Fibroblast of skin of back (primary cell): Measurements from ENCODE around the gene EDRF1.
"Not testable (repeated sequence)": the region's sequence is repeated elsewhere in the genome, so short reads cannot be mapped to it uniquely, and the experiment has no call there.

ENCODE experiments used
- DNase-seq: peaks from one replicate; pipeline ENCODE4 v3.0.0-alpha.2; 2013

Gene EDRF1

GRCh38 chr10:125707541-125708468 lies 11.7 kb upstream of the EDRF1 start:
- DNase-seq = no peak

GRCh38 chr10:125708971-125709503 lies 10.5 kb upstream of the EDRF1 start:
- no peak for DNase-seq

- no peak for DNase-seq
These were observed 9.7 kb upstream of the EDRF1 start for GRCh38 chr10:125709553-125710474.

- no peak for DNase-seq
These were observed 8.3 kb upstream of the EDRF1 start for GRCh38 chr10:125711110-125711750.

GRCh38 chr10:125714728-125715127 lies 4.8 kb upstream of the EDRF1 start:
- DNase-seq = not testable (repeated sequence)

GRCh38 chr10:125720002-125720382 lies 483 bp downstream of the EDRF1 start:
- no peak for DNase-seq

GRCh38 chr10:125721035-125721434 lies 1.5 kb downstream of the EDRF1 start:
- DNase-seq = no peak

- DNase-seq = no peak
These were observed 3.3 kb downstream of the EDRF1 start for GRCh38 chr10:125722811-125723210.

GRCh38 chr10:125726914-125727313 lies 7.4 kb downstream of the EDRF1 start:
- no peak for DNase-seq

GRCh38 chr10:125727436-125727835 lies 7.9 kb downstream of the EDRF1 start:
- DNase-seq = no peak

GRCh38 chr10:125734148-125734547 lies 14.6 kb downstream of the EDRF1 start:
- DNase-seq = no peak

GRCh38 chr10:125734823-125735222 lies 15.3 kb downstream of the EDRF1 start:
- DNase-seq = no peak

- no peak for DNase-seq
These were observed 18.7 kb downstream of the EDRF1 start for GRCh38 chr10:125738206-125738605.

GRCh38 chr10:125739994-125740679 lies 20.6 kb downstream of the EDRF1 start:
- DNase-seq = no peak

GRCh38 chr10:125742465-125742864 lies 23.0 kb downstream of the EDRF1 start:
- peak; percentile 1 for DNase-seq

- no peak for DNase-seq
These were observed 25.4 kb downstream of the EDRF1 start for GRCh38 chr10:125744909-125745308.

- DNase-seq = no peak
These were observed 27.9 kb downstream of the EDRF1 start for GRCh38 chr10:125747417-125747816.

GRCh38 chr10:125756196-125756595 lies 36.7 kb downstream of the EDRF1 start:
- no peak for DNase-seq

- DNase-seq = no peak
These were observed 37.5 kb downstream of the EDRF1 start for GRCh38 chr10:125756853-125757487.

GRCh38 chr10:125757742-125758141 lies 38.2 kb downstream of the EDRF1 start:
- DNase-seq = no peak

- DNase-seq = no peak
These were observed 42.5 kb downstream of the EDRF1 start for GRCh38 chr10:125761961-125762360.
